ENCODE results near the gene PRSS2. TPM values are rescaled to one million over a fixed set of nuclear protein-coding genes. Genes with fewer than 3 reads are reported as not detected.
"Not testable (repeated sequence)": the region's sequence is repeated elsewhere in the genome, so short reads cannot be mapped to it uniquely, and the experiment has no call there.

PRSS2 gene
- total RNA-seq, 2 experiments from 2014 or later: not detected

DNA sequence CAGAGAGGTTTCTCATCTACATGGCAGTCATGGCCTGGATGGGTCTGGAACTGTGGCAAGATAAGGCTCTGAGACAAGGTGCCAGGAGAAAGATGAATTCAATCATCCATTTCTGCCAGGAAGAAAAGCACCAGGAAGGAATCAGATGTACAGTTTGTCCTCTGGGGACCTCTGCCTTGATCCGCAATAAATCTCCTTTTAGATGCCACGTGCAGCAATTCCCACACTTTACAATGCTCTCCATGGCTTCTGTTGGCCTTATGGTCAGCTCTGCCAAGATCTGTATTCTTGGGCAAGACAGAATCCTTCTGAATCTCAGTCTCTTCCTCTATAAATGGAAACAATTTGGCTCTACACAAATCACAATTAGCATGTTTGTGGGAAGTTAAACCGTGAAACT lies 12.5 kb upstream of the PRSS2 start:
- CTCF ChIA-PET, POLR2A ChIA-PET: not testable (repeated sequence)

DNA sequence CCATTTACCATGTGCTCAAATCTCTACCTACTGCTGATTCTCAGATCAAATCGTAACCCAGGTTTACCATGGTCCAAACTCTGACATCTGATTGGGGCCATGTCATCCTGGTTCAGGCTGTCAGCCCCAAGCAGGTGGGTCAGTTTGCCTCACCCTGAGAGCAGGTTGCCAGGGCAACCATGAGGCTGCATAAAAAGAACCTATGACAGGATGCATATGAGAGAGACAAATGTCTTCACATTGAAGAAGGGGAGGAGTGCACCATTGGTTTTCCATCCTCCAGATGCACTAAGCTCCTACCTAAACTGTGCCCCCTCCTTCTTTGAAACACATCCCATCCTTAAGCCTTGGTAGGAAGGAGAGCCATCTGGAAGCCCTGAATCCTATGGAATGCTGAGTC lies 11.3 kb upstream of the PRSS2 start:
- ChIA-PET CTCF (no interaction called here), POLR2A (no interaction called here)

- ChIA-PET CTCF (no interaction called here), POLR2A (no interaction called here)
These were observed 10.6 kb upstream of the PRSS2 start for GRCh38 chr7:142760071-142760642.

DNA sequence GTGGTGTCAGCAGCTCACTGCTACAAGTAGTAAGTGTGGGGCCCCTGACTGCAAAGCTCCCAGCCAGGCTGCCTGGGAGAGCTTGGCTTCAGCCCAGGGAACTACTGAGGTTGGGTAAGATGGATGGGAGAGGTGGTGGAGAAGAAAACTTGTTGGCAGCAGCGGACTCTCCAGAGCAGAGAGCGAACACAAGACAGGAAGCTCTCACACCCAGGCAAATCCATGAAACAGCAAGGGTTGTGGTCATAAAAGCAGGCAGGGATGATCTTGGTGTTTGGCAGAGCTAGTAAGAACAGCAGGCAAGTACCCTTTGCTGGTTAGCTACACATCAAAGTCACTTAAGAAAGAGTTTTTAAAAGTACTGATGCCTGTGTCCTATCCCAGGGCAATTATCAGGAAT lies 9.2 kb upstream of the PRSS2 start:
- POLR2A ChIA-PET, CTCF ChIA-PET: not testable (repeated sequence)

DNA sequence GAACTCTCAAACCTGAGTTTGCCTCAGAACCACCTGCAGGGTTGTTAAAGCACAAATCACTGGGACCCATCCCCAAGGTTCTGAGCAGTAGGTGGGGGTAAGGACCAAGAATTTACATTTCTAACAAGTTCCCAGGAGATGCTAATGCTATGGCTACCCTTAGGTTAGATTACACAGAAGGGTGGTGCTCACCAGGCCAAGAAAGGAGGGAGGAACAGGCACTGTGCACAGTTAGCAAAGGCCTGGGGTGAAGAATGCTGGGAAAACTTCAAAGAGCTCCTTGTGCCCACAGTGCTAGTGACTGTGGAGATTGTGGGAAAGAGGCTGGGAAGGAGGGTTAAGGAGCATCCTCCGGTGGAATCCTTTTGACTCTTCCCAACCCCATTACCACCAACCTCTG lies 8.7 kb upstream of the PRSS2 start:
- ChIA-PET POLR2A (no interaction called here), CTCF (no interaction called here)

DNA sequence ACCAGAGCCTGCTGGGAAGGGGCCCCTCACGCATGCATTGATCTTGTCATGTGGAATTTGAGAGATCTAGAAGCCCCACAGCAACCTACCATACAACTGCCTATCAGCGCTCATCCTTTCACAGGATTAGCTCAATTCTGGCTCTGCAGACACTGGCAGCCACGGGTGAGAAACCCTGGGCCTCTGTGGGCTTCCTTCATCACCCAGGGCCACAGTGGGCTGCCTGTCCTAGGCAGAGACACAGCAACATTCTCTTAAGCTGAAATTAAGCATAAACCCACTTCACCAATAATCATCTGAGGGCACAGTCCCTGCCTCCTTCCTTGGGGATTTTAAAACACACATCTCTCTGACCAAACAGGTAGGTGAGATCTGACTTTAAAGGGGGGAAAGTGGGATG lies 3.3 kb upstream of the PRSS2 start:
- ChIA-PET POLR2A (no interaction called here), CTCF (no interaction called here)

DNA sequence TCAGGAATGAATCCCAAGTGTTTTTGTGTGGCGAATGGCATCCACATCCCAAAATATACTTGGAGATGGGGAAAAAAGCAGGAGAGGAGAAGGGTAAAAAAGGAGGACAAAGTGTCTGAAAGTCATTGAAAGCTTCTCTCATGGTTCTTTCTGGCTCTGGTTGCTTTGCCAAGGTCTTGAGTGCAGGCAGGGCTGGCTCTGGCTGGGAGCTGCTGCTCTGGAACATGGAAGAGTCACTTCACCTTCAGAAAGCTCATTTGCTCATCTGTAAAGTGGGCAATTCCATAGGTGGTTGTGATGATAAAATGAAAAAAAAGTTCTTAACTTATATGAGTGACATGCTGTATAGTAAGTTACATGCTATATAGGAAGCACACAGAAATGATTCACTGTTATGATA lies 2.9 kb upstream of the PRSS2 start:
- ChIA-PET POLR2A (no interaction called here), CTCF (no interaction called here)

DNA sequence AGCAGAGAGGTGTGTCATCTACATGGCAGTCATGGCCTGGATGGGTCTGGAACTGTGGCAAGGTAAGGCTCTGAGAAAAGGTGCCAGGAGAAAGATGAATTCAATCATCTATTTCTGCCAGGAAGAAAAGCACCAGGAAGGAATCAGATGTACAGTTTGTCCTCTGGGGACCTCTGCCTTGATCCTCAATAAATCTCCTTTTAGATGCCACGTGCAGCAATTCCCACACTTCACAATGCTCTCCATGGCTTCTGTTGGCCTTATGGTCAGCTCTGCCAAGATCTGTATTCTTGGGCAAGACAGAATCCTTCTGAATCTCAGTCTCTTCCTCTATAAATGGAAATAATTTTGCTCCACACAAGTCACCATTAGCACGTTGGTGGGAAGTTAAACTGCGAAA lies 1.9 kb upstream of the PRSS2 start:
- POLR2A ChIA-PET, CTCF ChIA-PET: not testable (repeated sequence)

DNA sequence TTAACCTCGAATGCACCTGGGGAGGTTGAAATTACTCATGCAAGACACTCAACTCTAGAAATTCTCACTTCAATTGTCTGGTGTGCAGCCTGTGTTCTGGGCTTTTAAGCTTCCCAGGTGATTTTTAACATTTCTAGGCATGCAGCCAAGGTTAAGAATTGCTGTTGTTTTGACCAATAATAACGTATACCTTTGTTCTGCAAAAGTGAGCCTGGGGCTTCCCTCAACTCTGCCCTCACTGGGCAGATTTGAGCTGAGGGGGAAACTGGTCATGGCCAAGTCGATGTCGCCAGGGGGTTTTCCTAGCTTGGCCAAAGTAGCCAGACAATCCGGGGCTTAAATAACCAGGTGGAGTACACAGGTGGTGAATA lies 568 bp downstream of the PRSS2 start:
- ChIA-PET POLR2A (no interaction called here), CTCF (interaction anchor here (1.1 kb wide), 1 partner anchor 160 kb away, joined by 3 read pairs; no protein-coding TSS in a partner anchor)

GRCh38 chr7:142772051-142772450 lies 1.3 kb downstream of the PRSS2 start:
- POLR2A ChIA-PET: no interaction called here
- CTCF ChIA-PET: no interaction called here

- CTCF ChIA-PET: no interaction called here
- POLR2A ChIA-PET: no interaction called here
These were observed 1.9 kb downstream of the PRSS2 start for GRCh38 chr7:142772673-142773072.

GRCh38 chr7:142773230-142773629 lies 2.5 kb downstream of the PRSS2 start:
- ChIA-PET POLR2A (no interaction called here), CTCF (no interaction called here)

DNA sequence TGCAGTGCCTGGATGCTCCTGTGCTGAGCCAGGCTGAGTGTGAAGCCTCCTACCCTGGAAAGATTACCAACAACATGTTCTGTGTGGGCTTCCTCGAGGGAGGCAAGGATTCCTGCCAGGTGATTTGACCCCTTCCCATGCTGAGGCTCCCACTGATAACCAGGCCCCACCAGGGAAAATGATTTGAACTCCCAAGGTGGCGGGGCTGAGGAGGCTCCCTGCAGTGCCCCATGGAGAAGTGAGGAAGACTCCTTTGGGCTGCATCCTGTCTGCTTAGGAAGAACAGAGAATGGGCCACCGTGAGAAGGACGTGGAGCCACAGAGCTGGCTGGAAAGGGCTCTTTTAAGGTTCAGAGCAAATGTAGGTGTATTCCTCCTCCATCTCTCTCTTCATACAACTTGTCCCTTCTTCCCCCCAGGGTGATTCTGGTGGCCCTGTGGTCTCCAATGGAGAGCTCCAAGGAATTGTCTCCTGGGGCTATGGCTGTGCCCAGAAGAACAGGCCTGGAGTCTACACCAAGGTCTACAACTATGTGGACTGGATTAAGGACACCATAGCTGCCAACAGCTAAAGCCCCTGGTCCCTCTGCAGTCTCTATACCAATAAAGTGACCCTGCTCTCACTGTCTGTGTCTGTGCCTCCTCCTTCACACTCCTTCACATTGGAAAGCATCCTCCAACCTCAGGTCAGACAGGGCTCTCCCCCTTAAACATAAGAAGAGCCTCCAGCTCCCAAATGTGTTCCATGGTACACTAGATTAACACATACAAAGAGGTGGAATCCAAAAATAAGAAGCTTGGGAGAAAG lies 3.4 kb downstream of the PRSS2 start:
- CTCF ChIA-PET: no interaction called here
- POLR2A ChIA-PET: no interaction called here

DNA sequence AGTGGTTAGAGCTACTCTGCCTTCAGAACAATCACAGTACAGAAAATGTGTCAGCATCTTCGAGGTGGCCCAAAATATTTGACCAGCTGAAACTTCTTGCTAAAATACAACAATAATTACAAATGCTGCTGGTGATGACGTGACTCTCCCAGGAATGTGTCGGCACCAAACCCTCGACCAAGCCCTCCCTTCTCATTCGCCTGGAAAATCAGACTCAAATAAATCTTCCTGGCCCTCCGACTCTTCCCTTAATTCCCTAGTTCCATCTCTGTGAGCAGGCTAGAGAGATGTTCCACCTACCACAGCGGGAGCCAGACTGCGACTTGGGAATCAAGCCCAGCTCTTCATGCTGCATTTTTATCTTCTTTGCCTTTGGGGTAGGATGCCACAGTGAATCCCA lies 4.1 kb downstream of the PRSS2 start:
- CTCF ChIA-PET: no interaction called here
- POLR2A ChIA-PET: no interaction called here

DNA sequence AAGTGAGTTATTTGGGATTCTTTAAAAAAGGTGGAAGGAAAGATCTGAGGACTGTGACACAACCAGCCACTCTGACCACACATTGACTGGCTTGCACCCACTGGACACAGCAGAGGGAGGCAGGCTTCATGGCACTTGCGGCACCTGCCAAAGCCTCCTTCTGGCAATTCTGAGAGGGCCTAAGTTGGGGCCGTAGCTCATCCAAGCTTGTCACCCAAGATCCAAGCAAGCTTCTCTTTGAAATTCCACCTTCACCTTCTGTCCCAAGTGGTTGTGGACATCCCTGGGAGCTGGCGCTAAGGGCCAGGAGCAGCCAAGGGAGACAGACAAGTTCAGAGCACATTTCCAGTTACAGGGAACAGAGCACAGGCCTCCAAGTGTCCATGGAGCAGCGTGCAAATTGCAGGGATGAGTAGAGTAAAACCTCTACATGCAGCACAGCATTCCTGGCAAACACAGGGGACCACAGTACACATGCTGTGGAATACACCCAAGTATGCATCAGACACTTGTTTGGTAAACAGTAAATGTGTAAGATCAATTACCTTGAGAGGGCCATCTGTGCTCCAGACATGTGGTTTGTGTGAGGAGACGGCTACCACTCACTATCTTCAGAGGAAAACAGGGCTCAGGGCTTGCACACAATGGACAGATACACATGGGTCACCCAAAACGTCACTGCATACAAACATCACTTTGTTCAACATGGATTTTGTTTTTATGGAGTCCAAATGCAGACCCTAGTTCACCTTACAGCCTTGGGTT lies 4.8 kb downstream of the PRSS2 start:
- CTCF ChIA-PET, POLR2A ChIA-PET: not testable (repeated sequence)

DNA sequence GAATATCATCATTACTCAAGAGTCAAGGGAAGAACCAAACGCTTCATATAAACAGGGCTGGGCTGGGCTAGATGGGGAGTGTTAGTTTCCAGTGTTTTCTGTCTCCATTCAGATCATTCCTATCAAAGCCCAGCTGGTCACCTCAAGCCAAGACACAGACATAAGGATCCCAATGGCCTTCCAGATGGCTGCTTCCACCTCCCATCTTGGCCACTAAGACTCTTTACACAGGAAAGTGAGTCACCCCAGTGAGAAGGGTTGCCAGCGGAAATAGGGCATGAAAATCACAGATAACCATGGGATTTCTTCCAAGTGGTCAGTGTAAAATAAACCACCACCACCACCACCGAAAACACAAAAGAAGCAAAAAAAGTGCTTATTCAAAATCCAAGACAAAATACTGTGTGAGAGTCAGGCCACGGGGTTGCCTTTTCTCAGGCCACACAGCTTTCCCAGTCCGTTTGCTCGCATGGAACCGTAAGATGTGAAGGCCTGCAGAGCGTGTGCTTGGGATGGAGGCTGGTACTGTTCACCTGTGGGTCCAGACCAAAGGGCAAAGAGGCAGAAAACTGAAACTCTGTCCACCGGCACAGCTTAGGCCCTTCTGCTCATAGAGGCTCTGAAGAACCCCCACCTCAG lies 5.6 kb downstream of the PRSS2 start:
- ChIA-PET POLR2A (no interaction called here), CTCF (no interaction called here)

- CTCF ChIA-PET, POLR2A ChIA-PET: not testable (repeated sequence)
These were observed 6.1 kb downstream of the PRSS2 start for GRCh38 chr7:142776845-142777225.

- POLR2A ChIA-PET: no interaction called here
These were observed 6.5 kb downstream of the PRSS2 start for GRCh38 chr7:142777318-142777717.

GRCh38 chr7:142782922-142783900 lies 12.4 kb downstream of the PRSS2 start:
- POLR2A ChIA-PET: interaction anchor here (0.6 kb wide), 2 partner anchors 28 to 146 kb away, joined by 3 to 4 read pairs; no protein-coding TSS in a partner anchor
- CTCF ChIA-PET: interaction anchor here (1.0 to 4.4 kb wide), 9 partner anchors 14 to 151 kb away, joined by 3 to 27 read pairs (median 5); no protein-coding TSS in a partner anchor

More at GRCh38 chr7:142777318-142777717, 6.5 kb downstream of the PRSS2 start:
- CTCF ChIA-PET: no interaction called here
